WERI-Rb-1 (cell line): ENCODE data around the gene VDR.

Source experiments
- DNase-seq: peaks from one replicate; pipeline ENCODE4 v3.0.0-alpha.2; 2020
- H3K27ac ChIP-seq: fragments of 250-450 bp; sonication (Bioruptor Pico); 2 replicates; pipeline ENCODE4 v1.5.1; 2020; ENCODE audit warnings: mild to moderate bottlenecking, moderate library complexity
- H3K27me3 ChIP-seq: fragments of 250-450 bp; sonication (Bioruptor Pico); 2 replicates; pipeline ENCODE4 v1.5.1; 2021; ENCODE audit warnings: mild to moderate bottlenecking, low read depth, moderate library complexity; ENCODE audit not compliant: insufficient read depth, severe bottlenecking
- H3K36me3 ChIP-seq: fragments of 250-450 bp; sonication (Bioruptor Pico); 2 replicates; pipeline ENCODE4 v1.5.1; 2020; ENCODE audit warnings: mild to moderate bottlenecking, moderate library complexity
- H3K4me3 ChIP-seq: 2 replicates; pipeline ENCODE4 v1.5.1; 2011; ENCODE audit warnings: low read depth, mild to moderate bottlenecking, control low read depth, low read length
- H3K9me3 ChIP-seq: fragments of 250-450 bp; sonication (Bioruptor Pico); 2 replicates; pipeline ENCODE4 v1.5.1; 2021; ENCODE audit warnings: mild to moderate bottlenecking, moderate library complexity; ENCODE audit not compliant: severe bottlenecking
- CTCF ChIP-seq: IDR thresholded peaks from 2 replicates; pipeline ENCODE4 v1.5.1; 2011; ENCODE audit warnings: low read depth, mild to moderate bottlenecking, control low read depth, inconsistent platforms, low read length

VDR gene

GRCh38 chr12:47867495-47867941 is 37.3 kb downstream of the VDR start:
- Histone ChIP-seq H3K36me3 (no peaks in the 10 kb centered on the region), H3K27me3 (no peaks in the 10 kb centered on the region), H3K9me3 (no peaks in the 10 kb centered on the region), H3K27ac (no peak overlapping the region), H3K4me3 (no peak overlapping the region)
- TF ChIP-seq CTCF = no peak
- DNase-seq = no peak

GRCh38 chr12:47864646-47865235 is 40.1 kb downstream of the VDR start:
- H3K9me3 ChIP-seq = no peaks in the 10 kb centered on the region
- no peak overlapping the region for H3K27ac ChIP-seq
- H3K4me3 ChIP-seq = no peak overlapping the region
- no peak for DNase-seq
- no peaks in the 10 kb centered on the region for H3K36me3 ChIP-seq
- no peak for TF ChIP-seq CTCF
- no peaks in the 10 kb centered on the region for H3K27me3 ChIP-seq

- Histone ChIP-seq H3K36me3 (no peaks in the 10 kb centered on the region), H3K27me3 (no peaks in the 10 kb centered on the region), H3K9me3 (no peaks in the 10 kb centered on the region), H3K4me3 (no peak overlapping the region), H3K27ac (no peak overlapping the region)
- TF ChIP-seq CTCF = no peak
- no peak for DNase-seq
Observed at GRCh38 chr12:47863985-47864384, 40.8 kb downstream of the VDR start.

- no peaks in the 10 kb centered on the region for H3K27me3 ChIP-seq
- no peak for DNase-seq
- H3K4me3 ChIP-seq = no peak overlapping the region
- H3K36me3 ChIP-seq = no peaks in the 10 kb centered on the region
- H3K27ac ChIP-seq = no peak overlapping the region
- H3K9me3 ChIP-seq = no peaks in the 10 kb centered on the region
- no peak for TF ChIP-seq CTCF
Observed at GRCh38 chr12:47863467-47863866, 41.3 kb downstream of the VDR start.

- no peak for TF ChIP-seq CTCF
- H3K36me3 ChIP-seq = no peaks in the 10 kb centered on the region
Observed at GRCh38 chr12:47862881-47863280, 41.9 kb downstream of the VDR start.

GRCh38 chr12:47862167-47862750 is 42.5 kb downstream of the VDR start:
- TF ChIP-seq CTCF = no peak
- no peaks in the 10 kb centered on the region for H3K9me3 ChIP-seq

More at GRCh38 chr12:47862881-47863280, 41.9 kb downstream of the VDR start:
- Histone ChIP-seq H3K9me3 (no peaks in the 10 kb centered on the region), H3K4me3 (no peak overlapping the region), H3K27ac (no peak overlapping the region), H3K27me3 (no peaks in the 10 kb centered on the region)
- no peak for DNase-seq

More at GRCh38 chr12:47862167-47862750, 42.5 kb downstream of the VDR start:
- H3K4me3 ChIP-seq = no peak overlapping the region
- no peaks in the 10 kb centered on the region for H3K27me3 ChIP-seq
- no peak for DNase-seq
- H3K36me3 ChIP-seq = no peaks in the 10 kb centered on the region
- H3K27ac ChIP-seq = no peak overlapping the region
